OCI-LY7 (cell line): ENCODE results near the gene CMKLR1. TPM values are rescaled to one million over a fixed set of nuclear protein-coding genes. Genes with fewer than 3 reads are reported as not detected.

Source experiments
- BruUV-seq: library from RNA; stranded (reverse); fragments of 400-500 nt; replicated peaks from 2 replicates; lab custom pipeline; 2021; lab: Mats Ljungman, UMichigan
- CTCF ChIA-PET: fragments of 300-600 bp; sonication (Branson Sonifier 250); formaldehyde crosslinking; loops from one replicate; lab custom pipeline; 2022; ENCODE audit warnings: antibody characterized with exemption; ENCODE audit not compliant: unreplicated experiment; lab: Charles Lee
- POLR2A ChIA-PET: fragments of 300-600 bp; sonication (Branson Sonifier 250); formaldehyde crosslinking; loops from one replicate; lab custom pipeline; 2022; ENCODE audit warnings: antibody characterized with exemption; lab: Charles Lee
- DNase-seq: peaks from one replicate; pipeline ENCODE4 v3.0.0-alpha.2; 2015; ENCODE audit warnings: low spot score
- H2AFZ ChIP-seq: fragments of 200-600 bp; sonication (generic), shearing (Covaris generic); 2 replicates; pipeline ENCODE4 v1.6.1; 2014; ENCODE audit warnings: mild to moderate bottlenecking, antibody characterized with exemption, low read length, moderate library complexity
- H3K27ac ChIP-seq: fragments of 200-600 bp; sonication (generic); 2 replicates; pipeline ENCODE4 v1.5.1; 2014; ENCODE audit warnings: mixed run types, low read depth, mild to moderate bottlenecking, moderate library complexity, low read length, inconsistent platforms; ENCODE audit not compliant: poor library complexity, severe bottlenecking
- H3K36me3 ChIP-seq: fragments of 200-600 bp; sonication (generic); 2 replicates; pipeline ENCODE4 v1.6.1; 2014; ENCODE audit warnings: mild to moderate bottlenecking, antibody characterized with exemption, low read length, moderate library complexity, mixed read lengths; ENCODE audit not compliant: insufficient read depth
- H3K4me1 ChIP-seq: fragments of 200-600 bp; sonication (generic); 2 replicates; pipeline ENCODE4 v1.5.1; 2014; ENCODE audit warnings: mild to moderate bottlenecking, low read length; ENCODE audit not compliant: insufficient read depth, poor library complexity, severe bottlenecking
- H3K4me2 ChIP-seq: fragments of 200-600 bp; sonication (generic); 2 replicates; pipeline ENCODE4 v1.6.1; 2014; ENCODE audit warnings: mild to moderate bottlenecking, low read length
- H3K4me3 ChIP-seq: fragments of 200-600 bp; sonication (generic); 2 replicates; pipeline ENCODE4 v1.5.1; 2014; ENCODE audit warnings: mild to moderate bottlenecking, low read depth, low read length; ENCODE audit not compliant: poor library complexity, severe bottlenecking
- H3K79me2 ChIP-seq: fragments of 200-600 bp; sonication (generic); 2 replicates; pipeline ENCODE4 v1.6.1; 2016; ENCODE audit warnings: low read depth, mild to moderate bottlenecking, low read length, moderate library complexity, mixed read lengths; ENCODE audit not compliant: insufficient read depth
- H3K9me2 ChIP-seq: fragments of 200-600 bp; sonication (generic); 2 replicates; pipeline ENCODE4 v1.6.1; 2016; ENCODE audit warnings: mild to moderate bottlenecking, low read length, mixed read lengths; ENCODE audit not compliant: insufficient read depth
- H3K9me3 ChIP-seq: fragments of 200-600 bp; sonication (generic); 2 replicates; pipeline ENCODE4 v1.6.1; 2014; ENCODE audit warnings: mild to moderate bottlenecking, mixed run types, low read length, mixed read lengths
- H4K20me1 ChIP-seq: fragments of 200-600 bp; sonication (generic); 2 replicates; pipeline ENCODE4 v1.6.1; 2014; ENCODE audit warnings: mild to moderate bottlenecking, antibody characterized with exemption, low read length, moderate library complexity, mixed read lengths; ENCODE audit not compliant: insufficient read depth
- CTCF ChIP-seq: fragments of 200-600 bp; sonication (generic); conservative IDR thresholded peaks from 2 replicates; pipeline ENCODE4 v1.5.1; 2014; ENCODE audit warnings: mild to moderate bottlenecking, antibody characterized with exemption, low read length, moderate library complexity, mixed read lengths
- EZH2phosphoT487 ChIP-seq: fragments of 200-600 bp; sonication (generic); IDR thresholded peaks from 2 replicates; pipeline ENCODE4 v1.6.1; 2018; ENCODE audit warnings: low read depth, borderline replicate concordance, mild to moderate bottlenecking, mixed run types, antibody characterized with exemption, low read length, moderate library complexity, mixed read lengths
- intact Hi-C: fragments of 100-400 bp; cut with micrococcal nuclease; formaldehyde crosslinking; loops from one replicate; pipeline ENCODE4 v1.10.0; 2022; ENCODE audit not compliant: unreplicated experiment
- total RNA-seq, 2 experiments: library from RNA; depleted of rRNA in 1 of 2; stranded (reverse); fragments of >200 nt in 1 of 2; shearing (Covaris generic) in 1 of 2; gene quantifications; 2 replicates each; pipeline ENCODE4 v1.2.3, GENCODE V29; 2014 to 2022

Gene CMKLR1
- total RNA-seq, 2 experiments from 2014 or later, result not detected

- no peak overlapping the region for H2AFZ ChIP-seq
- POLR2A ChIA-PET, result no interaction called here
- H3K4me1 ChIP-seq, result no peaks in the 10 kb centered on the region
- no peaks in the 10 kb centered on the region for H3K36me3 ChIP-seq
- no peak overlapping the region for H3K27ac ChIP-seq
- DNase-seq, result no peak
- H3K9me3 ChIP-seq, result no peaks in the 10 kb centered on the region
- no peak overlapping the region for H3K4me2 ChIP-seq
- no peaks in the 10 kb centered on the region for H3K9me2 ChIP-seq
- H4K20me1 ChIP-seq, result no peaks in the 10 kb centered on the region
- H3K79me2 ChIP-seq, result no peaks in the 10 kb centered on the region
- no peak overlapping the region for H3K4me3 ChIP-seq
- CTCF ChIA-PET, result no interaction called here
- BruUV-seq, result no TSS peak
- TF ChIP-seq CTCF (no peak), EZH2phosphoT487 (no peak)
- intact Hi-C loops, result no loop called here
Observed at GRCh38 chr12:108360057-108360456, 20.9 kb upstream of the CMKLR1 start.

GRCh38 chr12:108358580-108358965 lies 19.5 kb upstream of the CMKLR1 start:
- no TSS peak for BruUV-seq
- TF ChIP-seq CTCF (no peak), EZH2phosphoT487 (no peak)
- POLR2A ChIA-PET, result no interaction called here

GRCh38 chr12:108357834-108358579 lies 18.9 kb upstream of the CMKLR1 start:
- no TSS peak for BruUV-seq
- CTCF ChIA-PET, result no interaction called here
- H3K36me3 ChIP-seq, result no peaks in the 10 kb centered on the region

More at GRCh38 chr12:108358580-108358965, 19.5 kb upstream of the CMKLR1 start:
- no peaks in the 10 kb centered on the region for H3K79me2 ChIP-seq
- no peak overlapping the region for H2AFZ ChIP-seq
- no peaks in the 10 kb centered on the region for H3K4me1 ChIP-seq
- H3K4me3 ChIP-seq, result no peak overlapping the region
- intact Hi-C loops, result no loop called here
- H4K20me1 ChIP-seq, result no peaks in the 10 kb centered on the region
- H3K4me2 ChIP-seq, result no peak overlapping the region
- no peak overlapping the region for H3K27ac ChIP-seq
- DNase-seq, result no peak
- no peaks in the 10 kb centered on the region for H3K36me3 ChIP-seq
- no peaks in the 10 kb centered on the region for H3K9me2 ChIP-seq
- no peaks in the 10 kb centered on the region for H3K9me3 ChIP-seq
- CTCF ChIA-PET, result no interaction called here

More at GRCh38 chr12:108357834-108358579, 18.9 kb upstream of the CMKLR1 start:
- no peaks in the 10 kb centered on the region for H3K79me2 ChIP-seq
- no peak overlapping the region for H3K4me2 ChIP-seq
- no peaks in the 10 kb centered on the region for H3K4me1 ChIP-seq
- no peak for TF ChIP-seq CTCF
- TF ChIP-seq EZH2phosphoT487, result no peak
- H3K9me2 ChIP-seq, result no peaks in the 10 kb centered on the region
- DNase-seq, result no peak
- no peak overlapping the region for H3K4me3 ChIP-seq
- no peaks in the 10 kb centered on the region for H3K9me3 ChIP-seq
- POLR2A ChIA-PET, result no interaction called here
- no peak overlapping the region for H2AFZ ChIP-seq
- H4K20me1 ChIP-seq, result no peaks in the 10 kb centered on the region
- H3K27ac ChIP-seq, result no peak overlapping the region
- intact Hi-C loops, result no loop called here
